ENCODE data around the gene RCOR3.
"Not testable (repeated sequence)": the region's sequence is repeated elsewhere in the genome, so short reads cannot be mapped to it uniquely, and the experiment has no call there.

RCOR3 gene

DNA sequence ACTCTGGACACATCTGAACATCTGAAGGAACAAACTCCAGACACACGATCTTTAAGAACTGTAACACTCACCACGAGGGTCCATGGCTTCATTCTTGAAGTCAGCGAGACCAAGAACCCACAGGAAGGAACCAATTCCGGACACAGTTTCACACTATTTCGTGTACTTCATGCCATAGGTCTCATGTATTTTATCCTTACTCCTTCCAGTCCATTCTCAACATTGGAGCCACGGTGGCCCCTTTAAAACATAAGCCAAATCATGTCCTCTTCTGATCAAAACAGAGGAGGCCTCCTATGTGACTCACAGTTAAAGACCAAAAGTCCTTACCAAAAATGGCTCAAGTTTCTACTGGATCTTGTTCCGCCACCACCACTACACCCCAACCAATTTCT, 29.8 kb upstream of the RCOR3 start:
- no peak for DNase-seq (ENCODE audit: low read depth)
- H3K4me3 ChIP-seq (ENCODE audit: control insufficient read depth, low read depth, low read length): no peak overlapping the region
- TF ChIP-seq CTCF (IDR thresholded peaks at IDR 0.05; ENCODE audit: control insufficient read depth, insufficient read depth, low read depth, low read length, missing control alignments): no peak

- TF ChIP-seq CTCF (IDR thresholded peaks at IDR 0.05; ENCODE audit: control insufficient read depth, insufficient read depth, low read depth, low read length, missing control alignments): no peak
- no peak overlapping the region for H3K4me3 ChIP-seq (ENCODE audit: control insufficient read depth, low read depth, low read length)
- no peak for DNase-seq (ENCODE audit: low read depth)
Observed at GRCh38 chr1:211231873-211232272, 27.3 kb upstream of the RCOR3 start.

GRCh38 chr1:211236633-211237320, 22.4 kb upstream of the RCOR3 start:
- H3K4me3 ChIP-seq (ENCODE audit: control insufficient read depth, low read depth, low read length): no peak overlapping the region
- no peak for TF ChIP-seq CTCF (IDR thresholded peaks at IDR 0.05; ENCODE audit: control insufficient read depth, insufficient read depth, low read depth, low read length, missing control alignments)
- no peak for DNase-seq (ENCODE audit: low read depth)

- no peak overlapping the region for H3K4me3 ChIP-seq (ENCODE audit: control insufficient read depth, low read depth, low read length)
- DNase-seq (ENCODE audit: low read depth): no peak
- TF ChIP-seq CTCF (IDR thresholded peaks at IDR 0.05; ENCODE audit: control insufficient read depth, insufficient read depth, low read depth, low read length, missing control alignments): no peak
Observed at GRCh38 chr1:211237579-211237978, 21.6 kb upstream of the RCOR3 start.

DNA sequence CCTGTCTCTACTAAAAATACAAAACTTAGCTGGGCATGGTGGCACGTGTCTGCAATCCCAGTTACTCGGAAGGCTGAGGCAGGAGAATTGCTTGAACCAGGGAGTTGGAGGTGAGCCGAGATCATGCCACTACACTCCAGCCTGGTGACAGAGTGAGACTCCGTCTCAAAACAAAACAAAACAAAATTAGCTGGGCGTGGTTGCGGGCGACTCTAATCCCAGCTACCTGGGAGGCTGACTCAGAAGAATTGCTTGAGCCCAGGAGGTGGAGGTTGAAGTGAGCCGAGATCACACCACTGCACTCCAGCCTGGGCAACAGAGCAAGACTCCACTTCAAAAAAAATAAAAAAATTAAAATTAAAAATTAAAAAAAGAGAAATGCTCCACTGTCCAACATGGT, 18.6 kb upstream of the RCOR3 start:
- H3K4me3 ChIP-seq (ENCODE audit: control insufficient read depth, low read depth, low read length); DNase-seq (ENCODE audit: low read depth): not testable (repeated sequence)

DNA sequence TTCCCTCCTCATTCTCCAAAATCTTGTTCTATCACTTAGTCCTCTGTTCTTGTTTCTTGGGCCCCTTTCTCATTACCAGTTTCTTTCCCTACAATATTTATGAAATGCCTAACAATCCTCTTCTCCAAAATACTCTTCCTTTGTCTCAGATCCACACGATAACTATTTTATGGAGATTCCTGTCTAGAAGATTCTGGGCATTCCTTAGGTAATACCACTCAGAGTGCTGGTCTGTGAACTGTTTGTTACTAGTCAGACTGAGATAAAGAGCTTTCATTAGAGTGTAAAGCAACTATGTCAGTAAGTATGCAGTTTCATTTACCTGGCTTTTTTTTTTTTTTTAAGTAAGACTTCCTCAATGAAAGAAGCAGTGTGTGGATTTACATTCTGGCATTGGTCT, 18.1 kb upstream of the RCOR3 start:
- H3K4me3 ChIP-seq (ENCODE audit: control insufficient read depth, low read depth, low read length): no peak overlapping the region
- TF ChIP-seq CTCF (IDR thresholded peaks at IDR 0.05; ENCODE audit: control insufficient read depth, insufficient read depth, low read depth, low read length, missing control alignments): no peak
- no peak for DNase-seq (ENCODE audit: low read depth)

GRCh38 chr1:211243639-211244038, 15.5 kb upstream of the RCOR3 start:
- H3K4me3 ChIP-seq (ENCODE audit: control insufficient read depth, low read depth, low read length); DNase-seq (ENCODE audit: low read depth): not testable (repeated sequence)

- DNase-seq (ENCODE audit: low read depth); H3K4me3 ChIP-seq (ENCODE audit: control insufficient read depth, low read depth, low read length): not testable (repeated sequence)
Observed at GRCh38 chr1:211246583-211246982, 12.6 kb upstream of the RCOR3 start.

Measured in AG09309 (cell line).